Smooth muscle cell (in vitro differentiated cells): ENCODE measurements around the gene C9. TPM values are rescaled to one million over a fixed set of nuclear protein-coding genes. Genes with fewer than 3 reads are reported as not detected.
"Not testable (repeated sequence)": the region's sequence is repeated elsewhere in the genome, so short reads cannot be mapped to it uniquely, and the experiment has no call there.

ENCODE experiments used
- DNase-seq: peaks from one replicate; lab custom pipeline; 2025; ENCODE audit not compliant: unreplicated experiment; lab: John Stamatoyannopoulos, UW
- H2AFZ ChIP-seq: fragments of 200-600 bp; sonication (generic); 2 replicates; pipeline ENCODE4 v1.6.0; 2016; ENCODE audit warnings: antibody characterized with exemption, low read depth, mild to moderate bottlenecking
- H3F3A ChIP-seq: fragments of 200-600 bp; sonication (generic); 2 replicates; pipeline ENCODE4 v1.6.0; 2017; ENCODE audit warnings: antibody characterized with exemption, low read depth
- H3K27ac ChIP-seq: fragments of 200-600 bp; sonication (generic); 2 replicates; pipeline ENCODE4 v1.5.1; 2016; ENCODE audit warnings: low read depth, mild to moderate bottlenecking
- H3K27me3 ChIP-seq: fragments of 200-600 bp; sonication (generic); 2 replicates; pipeline ENCODE4 v1.6.1; 2016; ENCODE audit warnings: low read depth, mild to moderate bottlenecking
- H3K36me3 ChIP-seq: fragments of 200-600 bp; sonication (generic); 2 replicates; pipeline ENCODE4 v1.5.1; 2016; ENCODE audit warnings: low read depth
- H3K4me1 ChIP-seq: fragments of 200-600 bp; sonication (generic); 2 replicates; pipeline ENCODE4 v1.5.1; 2016; ENCODE audit warnings: low read depth
- H3K4me2 ChIP-seq: fragments of 200-600 bp; sonication (generic); 2 replicates; pipeline ENCODE4 v1.6.0; 2016; ENCODE audit warnings: mild to moderate bottlenecking
- H3K4me3 ChIP-seq: fragments of 200-600 bp; sonication (generic); 2 replicates; pipeline ENCODE4 v1.5.1; 2016; ENCODE audit warnings: mild to moderate bottlenecking
- H3K79me2 ChIP-seq: fragments of 200-600 bp; sonication (generic); 2 replicates; pipeline ENCODE4 v1.6.0; 2016; ENCODE audit warnings: low read depth, mild to moderate bottlenecking
- H3K9ac ChIP-seq: fragments of 200-600 bp; sonication (generic); 2 replicates; pipeline ENCODE4 v1.6.0; 2016; ENCODE audit warnings: low read depth
- H3K9me3 ChIP-seq: fragments of 200-600 bp; sonication (generic); replicated peaks from 2 replicates; pipeline ENCODE4 v1.5.1; 2016; ENCODE audit warnings: low read depth
- H4K20me1 ChIP-seq: fragments of 200-600 bp; sonication (generic); 2 replicates; pipeline ENCODE4 v1.6.0; 2016; ENCODE audit warnings: low read depth
- CTCF ChIP-seq: fragments of 200-600 bp; sonication (generic); IDR thresholded peaks from 2 replicates; pipeline ENCODE4 v1.5.1; 2017; ENCODE audit warnings: borderline replicate concordance, mild to moderate bottlenecking, antibody characterized with exemption; ENCODE audit not compliant: insufficient read depth, poor library complexity, severe bottlenecking
- WGBS: methylation state at CpG from one replicate; pipeline ENCODE4 v1.1.7; 2016; ENCODE audit warnings: low lambda C conversion rate; 5-methylcytosine and 5-hydroxymethylcytosine counted together
- polyA plus RNA-seq: library from polyadenylated mRNA; unstranded; fragments of >200 nt; fragmentation: Nextera tagmentation; extraction: Ambion mirVana; gene quantifications from 2 replicates; pipeline ENCODE4 v1.2.1, GENCODE V29; 2016
- total RNA-seq: library from RNA; depleted of rRNA; stranded (reverse); fragments of >200 nt; gene quantifications from 2 replicates; pipeline ENCODE4 v1.2.3, GENCODE V29; 2014

C9 gene
- total and polyA plus RNA-seq, 2 experiments from 2014 or later, result not detected

- TF ChIP-seq CTCF, result no peak
These were observed 35.6 kb downstream of the C9 start for GRCh38 chr5:39328731-39329130.

GRCh38 chr5:39323542-39323941 lies 40.8 kb downstream of the C9 start:
- no peak for DNase-seq
- Histone ChIP-seq H3K4me1 (no peaks in the 10 kb centered on the region), H3K27ac (no peak overlapping the region), H3F3A (no peaks in the 10 kb centered on the region), H3K4me2 (no peak overlapping the region), H3K27me3 (no peaks in the 10 kb centered on the region), H3K79me2 (no peaks in the 10 kb centered on the region), H3K9me3 (no peaks in the 10 kb centered on the region), H3K9ac (no peak overlapping the region), H4K20me1 (no peaks in the 10 kb centered on the region), H2AFZ (no peak overlapping the region), H3K36me3 (no peaks in the 10 kb centered on the region), H3K4me3 (no peak overlapping the region)
- no peak for TF ChIP-seq CTCF
- WGBS, result 82% methylated on average over 3 of the region's 3 CpGs

More at GRCh38 chr5:39328731-39329130, 35.6 kb downstream of the C9 start:
- Histone ChIP-seq H3K4me1 (no peaks in the 10 kb centered on the region), H3K9ac (no peak overlapping the region), H3K79me2 (no peaks in the 10 kb centered on the region), H2AFZ (no peak overlapping the region), H3K4me2 (no peak overlapping the region), H3K27me3 (no peaks in the 10 kb centered on the region), H3K27ac (no peak overlapping the region), H3K36me3 (no peaks in the 10 kb centered on the region), H3K9me3 (no peaks in the 10 kb centered on the region), H4K20me1 (no peaks in the 10 kb centered on the region), H3F3A (no peaks in the 10 kb centered on the region), H3K4me3 (no peak overlapping the region)
- no peak for DNase-seq
- 93% methylated on average over 1 of the region's 1 CpG for WGBS

DNA sequence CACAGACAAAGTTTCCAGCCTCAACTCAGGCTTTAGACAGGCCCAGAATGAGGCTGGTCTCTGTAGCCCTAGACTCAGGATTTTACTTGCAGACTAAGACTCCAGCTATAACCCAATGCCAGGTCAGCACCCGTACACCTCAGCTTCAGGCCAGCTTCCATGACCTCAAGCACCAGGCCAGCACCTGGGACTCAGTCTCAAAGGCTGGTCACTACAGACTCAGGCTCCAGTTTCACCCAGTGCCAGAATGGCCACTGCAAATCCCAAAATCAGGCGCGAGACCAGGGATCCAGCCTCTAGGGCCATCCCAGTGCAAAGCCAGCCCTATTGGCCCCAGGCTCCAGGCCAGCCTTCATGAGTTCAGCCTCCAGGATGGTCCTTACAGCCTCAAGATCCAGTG lies 44.9 kb downstream of the C9 start:
- H3K27me3 ChIP-seq, result no peaks in the 10 kb centered on the region
- H3K27ac ChIP-seq, result no peak overlapping the region
- DNase-seq, result no peak
- no peak overlapping the region for H3K9ac ChIP-seq
- WGBS, result 88% methylated on average over 3 of the region's 3 CpGs
- H3F3A ChIP-seq, result no peaks in the 10 kb centered on the region
- H3K4me3 ChIP-seq, result no peak overlapping the region
- no peak overlapping the region for H3K4me2 ChIP-seq
- no peak overlapping the region for H2AFZ ChIP-seq
- no peaks in the 10 kb centered on the region for H3K79me2 ChIP-seq
- no peak for TF ChIP-seq CTCF
- H4K20me1 ChIP-seq, result no peaks in the 10 kb centered on the region
- H3K9me3 ChIP-seq, result no peaks in the 10 kb centered on the region
- no peaks in the 10 kb centered on the region for H3K4me1 ChIP-seq
- H3K36me3 ChIP-seq, result no peaks in the 10 kb centered on the region

DNA sequence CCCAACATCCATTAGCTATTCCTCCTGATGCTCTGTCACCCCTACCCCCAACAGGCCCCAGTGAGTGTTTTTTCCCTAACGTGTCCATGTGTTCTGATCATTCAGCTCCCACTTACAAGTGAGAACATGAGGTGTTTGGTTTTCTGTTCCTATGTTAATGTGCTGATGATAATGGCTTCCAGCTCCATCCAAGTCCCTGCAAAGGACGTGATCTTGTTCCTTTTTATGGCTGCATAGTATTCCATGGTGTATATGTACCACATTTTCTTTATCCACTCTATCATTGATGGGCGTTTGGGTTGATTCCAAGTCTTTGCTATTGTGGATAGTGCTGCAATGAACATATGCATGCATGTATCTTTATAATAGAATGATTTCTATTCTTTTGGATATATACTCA lies 47.8 kb downstream of the C9 start:
- not testable (repeated sequence) for H3K4me2 ChIP-seq, H3K4me1 ChIP-seq, DNase-seq, H4K20me1 ChIP-seq, H3K27me3 ChIP-seq, H3K9ac ChIP-seq, H3K36me3 ChIP-seq, H3K27ac ChIP-seq, H3K79me2 ChIP-seq, H3K4me3 ChIP-seq, H3F3A ChIP-seq, H2AFZ ChIP-seq, H3K9me3 ChIP-seq
- 89% methylated on average over 3 of the region's 3 CpGs for whole genome bisulfite sequencing
